CMK (cell line): ENCODE data around the gene MYB.
"Not testable (repeated sequence)": the region's sequence is repeated elsewhere in the genome, so short reads cannot be mapped to it uniquely, and the experiment has no call there.

Source experiments
- DNase-seq: peaks from one replicate; pipeline ENCODE4 v3.0.0-alpha.2; 2010; ENCODE audit warnings: low read depth

Gene MYB

DNA sequence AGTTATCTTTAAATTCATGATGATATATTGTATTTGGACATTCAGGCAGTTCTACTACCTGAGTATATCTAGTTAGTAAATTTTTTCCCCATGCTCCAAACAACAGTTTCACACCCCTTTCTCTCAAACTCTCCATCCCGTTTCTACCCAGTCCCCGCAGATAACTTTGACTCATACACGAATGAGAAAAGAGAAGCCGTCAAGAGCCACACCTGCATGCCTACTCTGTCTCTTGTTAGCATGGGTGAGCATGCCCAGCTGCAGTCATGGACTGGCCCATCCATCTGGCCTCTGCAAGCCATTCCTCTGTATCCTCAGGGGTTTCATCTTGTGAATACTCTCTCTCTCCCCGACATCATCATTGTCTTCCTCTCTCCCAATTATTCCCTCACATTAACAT, 41.5 kb downstream of the MYB start:
- no peak for DNase-seq

DNA sequence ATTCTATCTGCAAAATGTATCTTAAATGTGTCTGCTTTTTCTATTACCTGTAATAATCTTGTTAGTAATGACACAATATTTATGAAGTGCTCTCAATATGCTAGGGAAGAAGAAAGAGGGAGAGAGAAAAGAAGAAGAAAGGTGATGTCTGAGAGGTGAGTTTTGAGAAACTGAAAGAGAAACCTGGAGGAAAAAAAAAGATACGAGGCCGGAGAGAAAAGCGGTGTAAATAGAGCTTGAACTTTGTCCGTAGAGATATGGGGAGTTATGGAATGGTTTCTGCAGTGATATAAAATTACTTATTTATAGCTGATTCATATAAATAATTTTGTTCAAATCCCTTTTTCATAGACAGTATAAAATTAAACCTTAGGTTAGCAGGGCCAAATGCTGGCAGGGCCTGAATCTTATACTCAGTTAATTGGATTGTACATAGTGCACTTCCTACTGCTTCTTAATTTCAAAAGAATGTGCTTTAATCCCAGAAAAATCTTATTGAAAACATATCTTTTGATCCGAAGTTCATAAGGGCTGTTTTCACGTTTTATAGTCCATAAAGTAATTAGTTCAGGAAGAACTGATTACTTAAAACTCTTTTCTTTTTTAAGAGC, 43.0 kb downstream of the MYB start:
- DNase-seq: no peak

DNA sequence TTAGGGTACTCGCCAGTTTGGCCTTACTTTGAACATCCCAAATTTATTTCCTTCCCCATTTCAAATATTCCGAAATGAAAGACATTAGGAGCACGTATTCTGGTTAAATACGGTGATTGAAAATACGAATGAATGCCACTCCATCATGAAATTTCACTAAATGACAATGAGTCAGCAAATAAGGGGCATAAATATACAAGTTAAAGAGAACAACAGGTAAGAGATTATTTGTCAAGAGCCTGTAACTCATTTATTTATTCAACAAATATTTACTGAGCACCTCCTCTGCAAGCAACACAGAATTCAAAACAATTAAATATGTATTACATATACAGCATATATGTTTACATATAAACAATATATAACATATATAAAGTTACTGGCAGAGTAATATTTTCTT, 44.8 kb downstream of the MYB start:
- DNase-seq: no peak

DNA sequence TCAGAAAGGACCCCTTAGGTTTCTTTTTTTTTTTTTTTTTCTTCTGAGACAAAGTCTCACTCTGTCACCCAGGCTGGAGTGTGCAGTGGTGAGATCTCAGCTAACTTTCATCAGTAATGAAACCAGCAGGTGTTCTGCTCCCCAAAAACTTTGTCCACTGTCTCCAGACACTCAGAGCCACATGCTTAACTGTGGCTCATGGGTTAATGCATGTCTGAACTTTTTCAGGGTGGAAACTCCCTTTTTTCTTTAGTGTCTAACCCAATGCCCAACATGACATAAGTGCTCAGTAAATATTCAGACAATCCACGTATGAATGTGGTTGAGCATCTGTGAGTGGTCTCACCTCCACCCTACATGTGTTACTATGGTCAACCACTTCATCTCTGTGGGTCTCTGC, 45.4 kb downstream of the MYB start:
- DNase-seq: no peak

DNA sequence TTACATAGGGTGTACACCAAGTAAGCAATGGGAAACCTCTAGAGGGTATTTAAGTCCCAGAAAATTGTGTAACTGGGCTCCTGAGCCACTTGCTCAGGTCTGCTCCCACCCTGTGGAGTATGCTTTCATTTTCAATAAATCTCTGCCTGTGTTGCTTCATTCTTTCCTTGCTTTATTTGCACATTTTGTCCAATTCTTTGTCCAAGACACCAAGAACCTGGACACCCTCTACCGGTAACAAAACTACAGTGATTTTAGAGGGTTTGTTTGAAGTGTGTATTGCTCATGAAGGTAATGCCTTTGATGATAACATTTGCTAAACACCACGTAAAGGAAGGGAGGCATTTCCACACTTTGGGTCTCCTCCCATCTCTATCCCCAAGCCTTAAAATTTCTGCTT, 46.2 kb downstream of the MYB start:
- DNase-seq: no peak

DNA sequence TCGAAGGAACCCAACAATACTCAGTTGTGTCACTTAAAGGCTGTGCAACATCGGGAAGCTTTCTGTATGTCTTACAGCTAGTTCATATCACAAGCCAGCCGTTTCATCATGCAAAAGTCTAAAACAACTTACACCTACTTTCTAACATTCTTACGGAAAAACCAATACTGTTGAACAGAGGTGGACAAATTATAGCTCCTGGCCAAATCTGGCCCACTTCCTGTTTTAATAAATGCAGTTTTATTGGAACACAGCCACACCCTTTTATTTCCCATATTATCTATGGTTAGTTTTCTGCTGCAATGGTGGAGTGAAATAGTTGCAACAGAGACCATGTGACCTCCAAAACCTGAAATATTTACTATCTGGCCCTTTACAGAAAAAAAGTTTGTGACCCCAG, 46.6 kb downstream of the MYB start:
- DNase-seq: no peak

DNA sequence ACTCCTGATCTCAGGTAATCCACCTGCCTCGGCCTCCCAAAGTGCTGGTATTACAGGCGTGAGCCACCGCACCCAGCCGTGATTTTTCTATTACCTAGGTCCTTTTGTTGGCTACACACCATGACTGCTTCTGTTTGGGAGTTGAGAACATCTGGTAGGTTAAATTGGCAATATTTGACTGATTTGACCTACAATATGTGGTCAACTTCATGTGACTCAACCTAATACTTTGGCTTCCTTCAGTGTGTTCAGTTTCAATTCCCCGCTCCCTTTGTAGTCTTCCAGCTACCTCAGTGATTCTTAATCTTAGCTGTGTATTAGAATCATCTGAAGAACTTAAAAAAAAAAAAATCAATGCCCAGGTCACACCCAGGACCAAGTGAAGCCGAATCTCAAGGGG, 47.4 kb downstream of the MYB start:
- no peak for DNase-seq

DNA sequence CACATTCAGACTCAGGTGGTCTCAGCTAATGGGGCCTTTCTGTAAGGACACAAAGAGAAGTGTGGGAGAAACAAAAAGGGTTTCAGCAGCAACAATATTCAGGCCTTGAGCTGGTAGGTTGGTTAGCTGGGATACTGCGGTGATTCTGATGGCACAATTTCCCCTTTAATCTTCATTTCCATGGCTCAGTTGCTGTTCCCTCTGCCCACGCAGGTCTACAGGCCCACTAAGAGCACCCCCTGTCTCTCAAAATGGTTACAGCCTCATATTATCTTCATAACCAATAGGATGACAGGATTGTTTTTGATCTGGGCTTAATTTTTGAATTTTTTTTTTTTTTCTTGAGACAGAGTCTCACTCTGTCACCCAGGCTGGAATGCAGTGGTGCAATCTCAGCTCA, 48.9 kb downstream of the MYB start:
- DNase-seq: no peak

DNA sequence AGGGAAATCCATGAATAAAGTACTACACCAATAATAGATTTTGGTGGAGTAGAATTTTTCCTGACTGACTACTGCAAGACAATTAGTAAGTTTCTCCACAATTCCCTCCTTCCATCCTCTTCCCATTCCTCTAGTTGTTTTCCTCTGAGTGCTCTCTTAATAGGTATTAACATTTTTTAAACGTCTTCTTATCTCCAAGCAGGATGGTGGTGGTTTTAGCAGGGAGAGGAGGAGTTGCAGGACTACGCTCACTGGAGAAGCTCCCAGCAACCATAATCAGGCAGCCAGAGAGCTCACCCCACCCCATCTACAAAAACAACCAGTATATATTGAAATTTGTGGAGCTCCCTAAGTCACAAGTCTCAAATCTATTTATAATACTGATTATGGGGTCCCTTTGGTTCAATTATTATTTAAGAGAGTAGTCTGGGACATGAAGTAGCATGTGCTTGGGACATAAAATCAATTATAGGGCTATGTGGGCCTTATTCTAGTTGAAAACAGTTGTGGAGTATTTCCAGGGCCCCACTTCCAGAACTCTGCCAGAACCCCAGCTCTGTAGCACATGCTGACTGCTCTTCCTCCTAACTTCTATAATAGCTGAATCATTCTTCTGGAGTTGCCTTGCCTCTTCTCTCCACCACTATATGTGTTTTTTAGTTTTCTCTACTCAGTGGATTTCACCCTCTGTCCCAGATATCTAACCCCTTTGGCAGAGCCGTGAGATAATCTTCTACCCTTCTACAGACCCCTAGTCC, 49.8 kb downstream of the MYB start:
- DNase-seq: no peak

DNA sequence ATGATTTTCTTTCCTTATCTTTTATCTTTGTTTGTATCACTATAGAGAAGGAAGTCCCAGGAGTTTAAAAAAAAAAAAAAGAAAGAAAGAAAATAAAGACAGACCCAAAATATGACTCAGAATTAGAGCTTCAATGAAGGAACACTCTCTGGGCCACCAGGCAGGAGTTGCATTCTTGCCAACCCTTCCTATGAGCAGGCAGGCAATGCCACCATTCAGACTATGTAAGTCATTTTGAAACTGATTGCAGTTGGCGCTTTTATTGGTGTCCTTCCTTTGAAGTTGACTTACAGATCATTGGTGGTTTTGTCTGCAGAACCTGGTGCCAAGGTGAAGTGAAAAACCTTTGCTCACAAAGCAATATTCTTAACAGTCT, 50.3 kb downstream of the MYB start:
- DNase-seq: no peak

DNA sequence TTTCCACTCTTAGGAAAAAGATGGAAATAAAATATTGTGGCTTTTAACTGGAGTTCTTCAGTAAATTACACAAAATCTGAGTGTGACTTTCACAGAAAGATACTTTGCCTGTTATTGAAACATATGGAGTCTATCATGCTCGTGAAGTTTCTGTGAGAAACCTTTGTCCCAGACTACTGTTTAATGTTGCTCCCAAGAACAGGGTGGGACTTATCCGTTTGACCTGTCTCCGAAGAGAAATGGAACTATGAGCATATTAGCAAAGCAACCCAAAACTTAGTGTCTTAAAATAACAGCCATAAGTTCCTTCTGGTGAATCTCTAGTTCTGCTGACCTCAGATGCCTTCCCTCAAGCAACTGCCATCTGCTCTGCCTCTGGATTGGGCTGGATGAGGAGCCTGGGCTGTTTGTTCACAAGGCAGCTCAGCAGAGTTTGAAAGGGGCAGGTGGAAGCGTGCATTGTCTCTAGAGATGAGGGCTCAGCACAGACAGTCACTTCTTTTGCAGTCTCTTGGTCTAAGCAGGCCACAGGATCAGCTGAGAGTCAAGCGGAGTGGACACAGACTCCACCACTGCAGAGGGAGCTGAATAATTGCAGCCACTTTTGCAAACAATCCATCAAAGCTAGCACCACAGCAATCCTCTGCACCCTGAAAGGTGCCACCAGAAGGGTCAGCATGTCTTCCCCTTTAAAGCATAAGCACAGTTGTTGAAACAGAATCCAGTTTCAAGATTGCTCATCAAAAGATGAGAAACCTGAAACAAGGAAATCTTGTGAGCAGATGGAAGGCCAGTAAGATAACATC, 52.8 kb downstream of the MYB start:
- DNase-seq: no peak

DNA sequence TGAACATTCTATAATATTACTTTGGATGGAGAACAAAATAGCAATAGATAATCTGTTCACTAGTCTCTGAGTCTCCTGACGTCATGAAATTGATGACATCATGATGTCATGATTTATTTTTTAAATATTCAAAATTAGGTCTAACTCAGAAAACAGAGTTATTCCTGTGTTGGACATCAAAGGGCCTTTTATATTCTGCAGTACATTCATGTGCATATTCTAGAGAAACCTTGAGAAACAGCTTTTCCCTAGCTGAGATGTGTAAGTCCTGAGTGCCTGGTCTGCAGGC, 53.3 kb downstream of the MYB start:
- no peak for DNase-seq

DNA sequence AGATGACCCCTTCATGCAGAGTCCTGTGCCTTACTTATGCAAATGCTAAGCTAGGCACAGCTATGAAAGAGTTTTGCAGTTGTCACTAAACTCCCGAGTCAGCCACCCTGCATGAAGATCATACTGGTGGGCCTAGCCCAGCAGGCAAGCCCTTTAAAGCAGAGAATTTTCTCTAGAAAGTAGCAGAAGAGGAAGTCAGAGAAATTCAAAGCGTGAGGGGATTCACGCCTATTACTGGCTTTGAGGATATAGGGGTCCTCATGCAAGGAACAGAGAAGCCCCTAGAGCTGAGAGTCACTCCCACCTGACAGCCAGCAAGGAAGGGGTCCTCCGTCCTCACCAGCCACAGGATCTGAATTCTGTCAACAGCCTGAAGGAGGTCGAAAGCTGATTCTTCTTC, 54.6 kb downstream of the MYB start:
- no peak for DNase-seq

DNA sequence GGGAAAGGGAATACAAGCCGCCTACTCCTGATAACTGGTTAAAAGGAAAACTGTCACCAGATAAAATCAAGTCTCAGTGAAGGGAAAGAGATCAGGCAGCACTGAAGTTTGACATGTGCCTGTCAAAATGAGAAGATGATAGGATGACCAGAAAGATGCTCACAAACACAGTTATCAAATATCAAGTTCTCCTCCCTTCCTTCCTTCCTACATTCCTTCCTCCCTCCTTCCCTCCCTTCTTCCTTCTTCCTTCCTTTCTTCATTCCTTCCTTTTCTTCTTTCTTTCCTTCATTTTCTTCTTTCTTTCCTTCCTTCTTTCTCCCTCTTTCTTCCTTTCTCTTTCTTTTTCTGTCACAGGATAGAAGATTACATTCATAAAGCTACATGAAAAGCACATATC, 55.2 kb downstream of the MYB start:
- no peak for DNase-seq

DNA sequence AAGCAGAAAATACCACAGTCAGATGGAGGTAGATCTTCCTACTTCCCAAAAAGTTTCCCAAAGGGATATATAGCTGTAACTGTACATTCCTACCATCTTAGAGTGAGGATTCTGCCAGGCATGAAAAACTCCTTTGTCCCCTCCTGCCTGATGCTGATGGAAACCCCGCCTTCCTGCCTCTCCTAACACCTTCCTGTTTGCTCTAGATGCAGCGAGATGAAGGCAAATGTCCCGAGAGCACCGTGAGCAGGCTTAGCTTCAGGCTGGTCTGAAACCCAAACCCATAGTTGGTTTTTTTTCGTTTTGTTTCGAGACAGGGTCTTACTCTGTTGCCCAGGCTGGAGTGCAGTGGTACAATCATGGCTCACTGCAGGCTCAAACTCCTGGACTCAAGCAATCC, 55.6 kb downstream of the MYB start:
- no peak for DNase-seq

DNA sequence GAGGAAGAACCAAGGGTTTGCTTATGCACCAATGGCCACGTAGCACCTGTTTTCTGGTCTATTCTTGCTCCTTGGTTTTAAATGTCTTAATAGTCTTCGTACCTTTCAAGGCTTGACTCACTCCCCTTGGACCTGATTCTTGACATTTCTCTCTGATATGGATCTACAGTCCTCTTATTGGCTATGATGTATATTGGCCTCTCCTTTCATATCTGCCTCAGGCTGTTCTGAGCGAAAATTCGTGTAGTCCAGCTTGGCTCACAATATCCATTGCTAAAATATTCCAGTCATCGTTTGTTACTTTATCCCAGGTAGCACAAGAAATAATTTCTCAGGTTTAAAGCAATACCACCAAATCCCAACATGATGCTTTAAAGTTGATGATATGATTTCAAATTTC, 59.6 kb downstream of the MYB start:
- no peak for DNase-seq

DNA sequence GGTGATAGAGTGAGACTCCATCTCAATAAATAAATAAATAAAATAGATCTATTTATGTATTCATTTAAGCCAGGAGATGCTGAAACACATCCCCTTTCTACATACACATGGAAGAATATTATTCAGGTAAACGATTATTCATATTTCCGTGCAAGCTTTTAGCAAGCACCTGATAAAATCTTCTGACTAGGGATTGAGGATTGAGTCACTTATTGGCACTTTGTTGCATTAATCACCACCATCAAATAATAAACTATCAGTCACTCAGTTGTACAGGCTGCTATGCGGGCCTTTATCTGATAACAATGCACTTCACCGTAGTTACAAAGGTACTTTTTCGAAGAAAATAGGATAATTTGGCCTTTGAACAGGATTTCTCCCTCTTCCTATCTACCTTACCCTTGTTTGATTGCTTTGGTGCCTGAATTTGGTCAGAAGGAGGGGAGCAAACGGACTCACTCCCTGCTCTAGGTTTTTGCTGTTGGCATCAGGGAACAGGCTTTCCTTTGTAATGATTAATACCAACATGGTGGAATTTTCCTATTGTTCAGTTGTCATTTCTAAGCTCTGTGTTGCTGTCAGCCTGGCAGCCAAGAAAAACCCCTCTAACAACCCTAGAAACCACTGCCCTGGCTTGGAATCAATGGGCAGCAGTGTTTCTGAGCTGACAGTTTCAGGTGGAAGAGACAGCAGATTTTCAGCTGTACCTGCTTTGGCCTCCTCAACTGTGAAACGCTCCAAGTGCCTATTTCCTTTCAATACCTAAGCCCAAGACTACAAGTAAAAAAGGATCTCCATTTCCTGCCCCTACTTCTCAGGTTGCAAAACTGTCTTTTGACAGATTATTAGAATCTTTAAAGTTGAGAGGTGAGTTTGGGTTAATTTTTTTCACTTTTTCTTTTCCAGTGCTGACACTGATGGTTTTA, 63.0 kb downstream of the MYB start:
- DNase-seq: no peak

DNA sequence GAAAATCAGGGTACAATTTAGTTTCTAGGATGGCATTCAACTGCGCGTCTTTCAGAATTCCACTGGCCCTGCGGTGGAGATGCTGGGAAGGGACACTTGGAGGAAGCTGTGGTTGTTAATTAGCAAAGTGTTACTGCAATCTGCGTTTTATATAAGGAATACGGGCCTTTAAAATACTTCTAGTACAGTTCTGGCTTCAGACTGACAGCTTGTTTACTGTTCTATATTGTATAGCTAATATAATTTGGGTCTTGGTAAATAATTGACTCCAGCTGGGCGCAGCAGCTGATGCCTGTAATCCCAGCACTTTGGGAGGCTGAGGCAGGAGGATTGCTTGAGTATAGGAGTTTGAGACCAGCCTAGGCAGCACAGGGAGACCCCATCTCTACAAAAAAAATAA, 63.7 kb downstream of the MYB start:
- DNase-seq: no peak

DNA sequence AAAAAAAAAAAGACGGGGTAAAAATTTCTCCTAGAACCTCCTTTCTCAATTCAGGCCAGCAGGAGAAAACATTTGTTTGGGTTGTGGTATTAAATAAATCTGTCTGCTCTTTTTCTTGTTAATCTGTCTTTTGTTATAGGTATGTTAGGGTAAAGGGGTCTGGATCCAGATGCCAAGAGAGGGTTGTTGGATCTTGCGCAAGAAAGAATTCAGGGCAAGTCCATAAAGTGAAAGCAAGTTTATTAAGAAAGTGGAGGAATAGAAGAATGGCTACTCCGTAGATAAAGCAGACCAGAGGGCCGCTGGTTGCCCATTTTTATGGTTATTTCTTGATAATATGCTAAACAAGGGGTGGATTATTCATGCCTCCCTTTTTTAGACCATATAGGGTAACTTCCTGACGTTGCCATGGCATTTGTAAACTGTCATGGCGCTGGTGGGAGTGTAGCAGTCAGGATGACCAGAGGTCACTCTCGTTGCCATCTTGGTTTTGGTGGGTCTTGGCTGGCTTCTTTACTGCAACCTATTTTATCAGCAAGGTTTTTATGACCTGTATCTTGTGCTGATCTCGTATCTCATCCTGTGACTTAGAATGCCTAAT, 65.4 kb downstream of the MYB start:
- DNase-seq: not testable (repeated sequence)

DNA sequence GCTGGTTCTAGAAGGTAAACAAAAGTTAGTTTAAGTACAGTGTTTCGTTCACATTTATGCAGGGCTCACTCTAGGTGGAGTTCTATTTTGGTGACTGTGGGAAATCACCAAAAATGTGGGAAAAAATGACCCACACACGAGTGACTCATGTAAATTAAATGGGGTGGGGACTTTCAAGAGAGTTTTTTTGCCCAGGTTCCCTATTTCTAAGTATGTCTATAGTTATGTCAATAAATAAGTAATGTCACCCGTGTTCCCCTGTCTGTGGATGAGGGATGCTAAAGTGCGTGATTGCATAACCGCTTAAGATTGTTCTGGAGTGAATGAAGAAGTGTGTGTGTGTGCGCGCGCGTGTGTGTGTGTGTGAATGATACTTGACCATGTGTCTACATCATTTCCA, 69.1 kb downstream of the MYB start:
- DNase-seq: no peak

DNA sequence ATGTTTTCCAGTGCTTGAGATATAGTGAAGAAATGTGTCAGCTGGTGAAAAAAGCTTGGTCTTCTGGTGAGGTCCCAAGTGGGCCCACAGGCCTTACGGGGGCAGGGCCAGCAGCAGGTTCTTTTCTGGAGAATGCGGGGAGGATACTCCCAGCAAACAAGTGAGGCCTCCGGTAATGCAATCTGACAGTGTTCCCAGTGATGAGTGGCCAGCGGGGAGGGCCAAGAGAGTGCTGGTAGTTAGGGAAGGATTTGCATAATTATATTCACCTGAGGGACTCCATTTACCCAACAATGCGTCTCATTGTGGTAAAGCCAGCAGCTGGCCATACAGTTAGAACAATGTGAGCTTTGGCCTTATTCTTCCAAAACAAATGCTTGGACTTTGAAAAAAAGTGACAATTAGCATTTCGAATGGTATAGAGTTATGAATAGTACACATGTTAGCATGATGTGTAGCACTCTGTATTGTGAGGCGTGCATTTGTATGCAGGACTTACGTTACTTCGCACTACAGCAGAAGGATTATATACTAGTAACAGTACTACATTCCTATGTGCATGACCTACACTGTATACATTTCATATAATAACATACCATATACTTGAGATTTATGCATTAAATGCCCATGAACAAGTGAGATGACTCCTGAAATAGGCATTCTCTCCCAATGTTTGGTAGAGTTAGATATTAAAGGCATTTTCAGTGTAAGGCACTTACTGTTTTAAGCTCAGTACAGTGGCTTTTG, 69.8 kb downstream of the MYB start:
- DNase-seq: no peak
